GM19025 (cell line): ENCODE data around the gene MED13.
"Not testable (repeated sequence)": the region's sequence is repeated elsewhere in the genome, so short reads cannot be mapped to it uniquely, and the experiment has no call there.

Experiments
- ATAC-seq: cut with Tn5 transposase; IDR thresholded peaks from one replicate; pipeline ENCODE4 v1.9.1; 2021; ENCODE audit warnings: mild to moderate bottlenecking, low read depth, moderate library complexity; ENCODE audit not compliant: unreplicated experiment

The MED13 gene

DNA sequence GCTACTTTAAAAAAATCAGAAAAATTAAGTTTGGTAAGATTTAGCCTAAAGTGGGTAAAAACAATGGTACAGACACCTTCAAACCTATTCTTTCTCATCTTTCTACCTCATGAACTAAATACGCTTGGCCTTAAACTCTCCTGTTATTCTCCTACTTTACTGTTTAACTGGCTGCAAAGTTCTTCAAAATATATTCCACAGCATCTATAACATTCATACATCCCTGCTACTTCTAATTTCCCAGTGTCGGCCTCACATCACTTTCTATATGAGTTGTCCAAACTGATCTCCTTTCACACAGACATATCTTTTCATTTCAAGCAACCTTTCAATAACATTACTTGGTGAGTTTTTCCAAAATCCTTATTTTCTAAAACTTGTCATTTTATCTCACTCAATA is 64.0 kb downstream of the MED13 start:
- no peak for ATAC-seq

DNA sequence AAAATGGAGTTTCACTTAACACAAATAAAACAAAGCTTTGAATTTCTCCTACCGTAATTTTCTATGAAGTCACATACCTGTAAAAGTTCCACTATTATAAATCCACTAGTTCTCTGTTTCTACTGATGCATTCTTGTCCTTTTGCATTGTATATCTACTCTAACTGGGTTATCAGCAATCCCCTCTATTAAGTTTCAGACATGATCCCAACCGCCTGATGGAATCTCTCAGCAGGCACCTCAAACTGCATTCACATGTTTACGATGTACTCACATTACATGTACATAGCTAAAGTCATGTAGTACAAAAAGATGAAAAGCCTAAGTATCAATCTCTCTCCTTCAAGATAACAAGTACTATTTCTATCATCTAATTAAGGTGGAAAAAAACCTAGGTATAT is 64.9 kb downstream of the MED13 start:
- ATAC-seq = no peak

DNA sequence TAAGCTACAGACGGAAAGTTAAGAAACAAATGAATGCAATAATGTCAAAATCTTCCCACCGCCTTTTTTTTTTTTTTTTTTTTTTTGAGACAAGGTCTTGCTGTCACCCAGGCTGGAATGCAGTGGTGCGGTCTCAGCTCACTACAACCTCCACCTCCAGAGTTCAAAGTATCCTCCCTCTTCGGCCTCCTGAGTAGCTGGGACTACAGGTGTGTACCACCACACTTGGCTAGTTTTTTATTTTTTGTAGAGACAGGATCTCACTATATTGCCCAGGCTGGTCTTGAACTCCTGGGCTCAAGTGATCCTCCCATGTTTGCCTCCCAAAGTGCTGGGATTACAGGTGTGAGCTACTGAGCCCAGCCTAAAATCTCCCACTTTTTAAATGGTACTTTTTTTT is 66.5 kb downstream of the MED13 start:
- not testable (repeated sequence) for ATAC-seq

DNA sequence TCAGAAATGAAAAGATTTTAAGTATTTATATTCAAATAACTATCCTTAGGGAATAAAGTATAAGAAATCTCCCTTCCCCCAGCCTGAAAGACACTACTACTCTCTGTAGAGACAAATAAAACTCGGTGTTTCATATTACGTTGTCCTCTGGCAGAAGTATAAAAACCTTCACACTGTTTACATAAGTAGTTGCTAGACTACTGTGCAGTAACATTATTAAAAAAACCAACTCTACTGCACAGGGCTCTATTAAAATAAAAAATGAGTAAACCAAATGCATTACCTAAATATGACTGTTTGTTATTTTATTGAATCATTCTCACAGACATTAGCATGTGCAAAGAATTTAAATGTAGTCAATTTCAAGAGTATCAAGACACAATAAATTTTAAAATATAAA is 67.4 kb downstream of the MED13 start:
- no peak for ATAC-seq

DNA sequence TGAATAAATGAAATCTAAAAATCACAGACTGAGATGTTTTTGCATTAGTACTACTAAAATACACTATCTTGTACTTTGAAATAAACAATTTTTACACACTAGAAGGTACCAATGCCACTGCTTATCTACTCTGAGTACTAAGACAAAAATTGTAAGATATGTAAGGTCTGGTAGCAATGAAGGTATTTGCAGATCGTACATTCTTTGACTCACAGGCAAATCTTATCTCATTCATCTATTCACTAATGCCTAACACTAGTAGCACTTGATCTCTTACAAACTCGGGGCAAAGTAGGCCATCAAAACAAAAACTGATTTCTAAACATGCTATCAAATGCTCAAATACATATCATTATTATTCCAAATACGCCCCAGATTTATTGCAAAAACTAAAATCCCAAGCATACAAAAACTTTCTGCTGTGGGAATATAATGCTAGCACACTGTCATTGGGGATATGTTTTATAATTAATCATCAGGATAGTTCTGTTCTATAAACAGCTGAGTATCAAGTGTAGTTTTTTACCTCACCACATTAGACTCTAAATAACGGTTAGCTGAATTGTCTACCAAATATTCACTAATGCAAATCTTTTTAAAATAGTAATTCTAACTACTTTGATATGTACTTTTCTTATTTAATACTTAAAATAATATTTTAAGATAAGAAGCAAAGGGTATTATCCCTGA is 68.0 kb downstream of the MED13 start:
- no peak for ATAC-seq

DNA sequence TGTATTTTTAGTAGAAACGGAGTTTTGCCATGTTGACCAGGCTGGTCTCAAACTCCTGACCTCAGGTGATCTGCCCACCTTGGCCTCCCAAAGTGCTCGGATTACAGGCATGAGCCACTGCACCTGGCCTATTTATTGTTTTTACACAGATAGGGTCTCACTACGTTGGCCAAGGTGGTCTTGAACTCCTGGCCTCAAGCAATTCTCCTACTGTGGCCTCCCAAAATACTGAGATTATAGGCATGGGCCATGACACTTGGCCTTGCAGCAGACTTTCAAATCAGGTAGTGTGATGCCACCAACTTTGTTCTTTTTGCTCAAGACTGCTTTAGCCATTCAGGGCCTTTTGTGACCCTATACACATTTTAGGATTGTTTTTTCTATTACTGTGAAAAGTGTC is 75.6 kb downstream of the MED13 start:
- ATAC-seq = no peak

DNA sequence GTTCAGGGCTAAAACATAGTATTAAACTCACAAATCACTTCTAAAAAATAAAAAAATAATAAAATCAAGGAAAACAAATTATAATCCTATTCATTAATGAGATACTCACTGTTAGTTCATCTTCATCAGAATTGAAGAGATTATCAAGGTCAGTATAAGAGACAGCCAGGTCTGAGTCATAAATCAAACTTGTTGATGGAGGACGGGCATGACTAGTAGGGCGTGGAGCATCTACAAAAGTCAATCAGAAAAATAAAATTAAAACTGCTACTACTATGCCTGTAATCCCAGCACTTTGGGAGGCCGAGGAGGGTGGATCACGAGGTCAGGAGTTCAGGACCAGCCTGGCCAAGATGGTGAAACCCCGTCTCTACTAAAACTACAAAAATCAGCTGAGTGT is 78.2 kb downstream of the MED13 start:
- ATAC-seq = no peak

DNA sequence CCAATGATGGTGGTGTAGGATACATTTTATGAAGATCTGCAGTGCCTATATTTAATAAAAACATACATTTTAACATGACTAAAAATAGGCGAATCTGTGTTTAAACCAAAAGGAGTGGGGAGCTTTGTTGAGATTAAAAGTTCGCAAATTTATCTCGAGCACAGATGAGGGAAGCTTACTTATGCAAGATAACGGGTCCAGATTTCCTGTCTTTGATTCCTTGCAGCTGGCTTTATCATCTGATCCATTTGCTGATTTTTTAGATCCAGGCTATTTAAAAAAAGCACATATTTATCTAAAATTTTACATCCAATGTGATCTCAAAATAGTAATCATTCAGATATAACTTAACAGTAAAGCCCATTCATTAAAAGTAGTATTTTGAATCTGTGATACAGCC is 80.3 kb downstream of the MED13 start:
- ATAC-seq = no peak

DNA sequence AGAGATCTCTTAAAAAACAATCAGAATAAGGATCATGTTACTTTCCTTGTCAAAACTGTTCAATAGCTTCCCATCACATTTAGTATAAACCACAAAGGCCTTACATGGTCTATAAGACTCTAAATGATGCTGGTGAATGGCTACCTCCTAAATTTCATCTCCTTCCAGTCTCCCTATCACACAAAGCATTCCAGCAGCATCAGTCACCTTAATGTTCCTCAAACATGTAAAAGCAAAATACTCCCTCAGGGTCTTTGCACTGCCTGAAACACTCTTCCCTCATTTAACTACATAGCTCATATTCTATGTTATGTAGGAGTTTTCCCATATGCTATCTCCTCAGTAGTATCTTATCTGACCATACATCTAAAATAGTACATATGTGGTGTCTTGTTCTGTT is 83.8 kb downstream of the MED13 start:
- ATAC-seq = no peak

DNA sequence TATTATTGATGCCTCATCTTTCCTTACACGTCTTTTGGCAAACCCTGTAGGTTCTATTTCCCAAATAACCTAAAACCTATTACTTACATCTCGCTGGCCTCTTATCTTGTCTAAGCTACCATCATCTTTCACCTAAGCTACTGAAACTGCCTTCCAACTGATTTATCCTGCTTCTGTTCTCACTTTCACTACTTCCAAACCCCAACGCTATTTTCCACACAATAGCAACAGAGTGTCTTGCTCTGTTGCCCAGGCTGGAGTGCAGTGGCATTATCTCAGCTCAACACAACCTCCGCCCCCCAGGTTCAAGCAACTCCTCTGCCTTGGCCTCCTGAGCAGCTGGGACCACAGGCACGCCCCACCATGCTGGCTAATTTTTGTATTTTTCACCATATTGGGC is 84.5 kb downstream of the MED13 start:
- ATAC-seq = no peak

DNA sequence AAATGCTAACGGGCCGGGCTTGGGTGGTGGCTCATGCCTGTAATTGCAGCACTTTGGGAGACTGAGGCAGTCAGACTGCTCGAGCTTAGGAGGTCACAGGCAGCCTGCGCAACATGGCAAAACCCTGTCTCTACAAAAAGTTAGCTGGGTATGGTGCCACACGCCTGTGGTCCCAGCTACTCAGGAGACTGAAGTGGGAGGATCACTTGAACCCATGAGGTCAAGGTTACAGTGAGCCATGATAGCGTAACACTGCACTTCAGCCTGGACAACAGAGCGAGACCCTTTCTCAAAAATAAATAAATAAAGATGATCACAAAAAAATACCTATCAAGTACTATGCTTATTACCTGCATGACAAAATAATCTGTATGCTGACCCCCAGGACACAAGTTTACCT is 91.0 kb downstream of the MED13 start:
- no peak for ATAC-seq

DNA sequence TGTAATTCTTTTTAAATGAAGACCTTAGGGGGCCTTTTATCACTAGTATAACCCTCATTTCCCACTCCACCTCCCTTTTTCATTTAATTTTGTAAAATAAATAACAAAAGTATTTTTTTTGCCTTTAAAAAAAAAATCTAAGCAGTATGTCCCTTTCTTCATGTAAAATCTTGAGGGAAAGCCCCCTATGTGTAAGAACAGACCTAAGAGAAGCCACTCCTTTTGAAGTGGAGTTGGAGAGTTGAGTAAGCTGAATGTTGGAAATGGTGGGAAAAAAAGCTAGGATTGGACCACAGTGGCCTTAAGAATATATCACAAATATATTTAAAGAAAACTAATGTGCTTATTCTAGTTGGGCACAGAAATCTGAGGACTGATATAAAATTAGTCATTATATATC is 92.8 kb downstream of the MED13 start:
- ATAC-seq = no peak

DNA sequence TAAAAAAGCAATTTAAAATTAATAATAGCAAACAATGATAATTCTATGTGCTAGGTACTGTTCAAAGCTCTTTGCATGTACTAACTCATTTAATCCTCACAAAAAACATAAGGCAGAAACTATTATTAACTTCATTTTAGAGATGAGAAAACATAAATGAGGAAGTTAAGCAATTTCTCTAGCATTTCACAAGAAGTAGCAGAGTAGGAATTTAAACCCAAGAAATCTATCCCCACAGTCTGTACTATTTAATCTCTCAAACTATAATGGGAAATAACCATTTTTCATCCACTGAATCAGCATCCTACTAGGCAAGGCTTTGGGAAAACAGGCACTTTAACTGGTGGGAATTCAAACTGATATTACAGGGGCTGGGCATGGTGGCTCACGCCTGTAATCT is 95.0 kb downstream of the MED13 start:
- no peak for ATAC-seq

DNA sequence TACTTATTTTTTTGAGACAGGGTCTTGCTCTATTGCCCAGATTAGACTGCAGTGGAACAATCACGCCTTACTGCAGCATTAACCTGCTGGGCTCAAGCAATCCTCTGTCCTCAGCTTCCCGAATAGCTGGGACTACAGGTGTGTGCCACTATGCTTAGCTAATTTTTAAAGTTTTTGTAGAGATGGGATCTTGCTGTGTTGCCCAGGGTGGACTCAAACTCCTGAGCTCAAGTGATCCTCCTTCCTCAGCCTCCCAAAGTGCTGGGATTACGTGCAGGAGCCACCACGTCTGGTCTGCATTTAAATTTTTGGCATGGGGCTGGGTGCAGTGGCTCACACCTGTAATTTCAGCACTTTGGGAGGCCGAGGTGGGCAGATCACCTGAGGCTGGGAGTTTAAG is 96.3 kb downstream of the MED13 start:
- ATAC-seq = no peak

DNA sequence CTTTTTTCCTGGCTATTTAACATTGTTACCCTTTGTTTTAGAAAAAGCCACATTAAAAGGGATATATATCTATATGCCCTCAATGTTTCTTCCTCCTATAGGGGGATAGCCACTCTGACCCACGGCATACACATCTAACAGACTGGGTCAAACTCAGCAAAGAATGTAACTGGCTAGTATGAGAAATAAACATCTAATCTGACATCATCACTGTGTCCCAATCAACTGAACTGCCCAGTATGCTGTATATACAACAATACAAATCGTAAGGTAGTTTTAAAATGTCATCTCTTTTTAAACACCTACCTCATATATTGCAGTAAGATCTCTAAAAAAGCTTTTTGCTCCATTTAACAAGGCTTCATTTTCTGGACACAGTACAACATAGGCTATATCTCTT is 97.3 kb downstream of the MED13 start:
- ATAC-seq = no peak

DNA sequence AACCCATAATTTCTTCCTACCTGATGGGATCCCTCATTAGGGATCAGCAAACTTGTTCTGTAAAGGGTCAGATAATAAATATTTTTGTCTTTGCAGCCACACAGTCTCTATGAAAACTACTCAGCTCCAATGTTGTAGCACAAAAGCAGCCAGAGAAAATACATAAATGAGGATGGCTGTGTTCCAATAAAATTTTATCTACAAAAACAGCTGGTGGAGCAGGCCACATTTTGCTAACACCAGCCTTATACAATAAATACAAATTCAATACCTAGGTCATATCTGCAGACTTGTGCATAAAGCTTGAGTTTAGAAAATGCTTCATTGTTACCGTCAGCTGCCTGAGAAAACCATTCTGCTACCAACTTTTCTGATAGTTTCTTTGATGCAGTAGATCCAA is 98.9 kb downstream of the MED13 start:
- ATAC-seq = no peak

DNA sequence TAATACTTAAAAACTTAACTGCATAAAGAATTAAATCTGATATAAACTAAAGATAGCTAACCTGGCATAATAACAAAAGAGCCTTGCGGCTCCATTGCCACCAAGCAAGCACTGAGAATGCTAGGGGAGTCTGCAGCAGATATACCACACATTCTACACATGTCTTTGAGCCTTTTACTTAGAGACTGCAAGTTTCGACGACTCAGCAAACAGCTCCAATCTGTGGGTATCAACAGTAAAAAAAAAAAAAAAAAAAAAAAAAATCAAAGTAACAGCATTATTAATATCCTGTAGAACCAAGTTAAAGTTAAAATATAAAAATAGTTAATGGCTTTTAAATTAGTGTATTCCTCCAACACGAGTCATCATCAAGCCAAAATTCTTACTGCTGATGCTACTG is 109.5 kb downstream of the MED13 start:
- no peak for ATAC-seq

DNA sequence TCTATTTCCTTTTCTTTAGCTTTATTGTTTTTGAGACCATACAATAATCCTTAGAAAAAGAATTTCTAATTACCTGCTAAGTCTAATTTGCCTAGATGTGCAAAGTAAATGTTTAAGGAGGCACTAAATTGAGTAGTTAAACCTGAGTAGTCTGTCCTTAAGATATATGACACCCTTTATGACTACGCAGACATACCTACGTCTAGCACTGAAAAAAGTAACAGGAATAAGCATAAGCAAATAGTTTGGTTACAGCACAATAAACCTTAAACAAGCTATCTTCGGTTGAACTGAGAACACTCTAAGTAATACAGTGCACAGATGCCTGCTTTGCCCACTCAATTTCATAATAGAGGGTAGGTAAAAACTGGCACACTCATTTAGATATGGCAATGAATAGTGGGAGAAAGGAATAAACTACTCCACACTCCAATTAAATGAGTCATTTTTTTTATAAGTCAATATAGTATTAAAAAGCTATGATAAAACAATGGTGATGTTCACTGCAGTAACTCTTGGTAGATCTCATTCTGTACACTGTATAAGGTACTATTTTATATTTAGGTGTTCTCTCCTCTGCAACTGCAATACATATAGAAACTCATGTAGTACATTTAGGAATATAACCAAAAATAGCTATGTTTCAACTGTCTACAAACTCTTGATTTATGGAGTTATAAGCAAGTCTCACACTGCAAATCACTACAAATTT is 117.6 kb downstream of the MED13 start:
- ATAC-seq = no peak

DNA sequence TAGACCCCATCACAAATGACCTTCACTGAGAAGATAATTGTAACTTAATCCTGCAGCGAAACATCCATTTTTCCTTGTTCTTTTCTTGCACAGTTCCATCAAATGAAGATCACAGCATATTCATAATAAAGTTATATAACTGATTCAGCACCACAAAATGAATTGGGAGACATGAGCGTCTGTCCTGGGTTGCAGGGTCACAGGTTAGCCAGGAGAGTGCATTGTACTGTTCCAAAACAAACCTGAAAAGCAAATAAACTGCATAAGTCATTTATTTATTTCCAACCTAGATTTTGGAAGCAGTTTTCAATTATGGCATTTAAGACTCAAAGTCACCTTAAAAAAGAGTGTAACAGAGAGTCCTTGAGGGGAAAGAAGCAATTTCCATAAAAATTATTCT is 118.7 kb downstream of the MED13 start:
- no peak for ATAC-seq

DNA sequence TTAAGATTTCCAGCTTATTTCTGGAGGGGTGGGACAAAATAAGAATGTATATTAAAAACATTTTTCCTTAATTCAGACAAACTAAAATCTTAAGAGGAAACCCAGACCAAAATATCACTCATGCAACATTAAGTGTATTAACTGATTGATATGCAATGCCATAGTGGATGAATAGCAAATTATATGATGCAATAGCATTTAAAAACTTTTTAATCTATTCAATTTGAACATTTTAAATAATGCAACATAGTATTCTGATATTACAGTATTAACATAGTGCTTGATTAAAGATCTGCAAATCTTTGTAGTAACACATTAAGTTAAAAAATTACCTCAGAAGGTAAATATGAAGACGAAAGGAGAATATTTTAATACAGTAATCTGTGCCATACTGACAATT is 122.0 kb downstream of the MED13 start:
- ATAC-seq = no peak

DNA sequence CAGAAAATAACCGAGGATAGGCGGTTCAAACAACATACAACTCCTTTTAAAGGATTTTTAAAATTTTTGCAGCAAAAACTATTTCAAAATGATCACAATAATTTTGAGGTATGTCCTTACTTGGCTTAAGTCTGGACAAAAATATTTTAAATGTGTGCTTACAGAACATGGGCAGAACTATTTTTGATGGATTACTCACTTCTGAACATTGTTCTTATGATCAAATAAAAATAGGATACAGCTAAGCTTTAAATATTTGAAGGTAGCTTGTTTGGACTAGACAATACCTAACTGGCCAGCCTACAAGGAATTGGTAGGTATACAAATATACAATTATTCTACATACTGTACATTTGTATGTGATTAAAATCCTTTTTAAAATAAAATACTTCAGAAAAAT is 123.0 kb downstream of the MED13 start:
- ATAC-seq = no peak

DNA sequence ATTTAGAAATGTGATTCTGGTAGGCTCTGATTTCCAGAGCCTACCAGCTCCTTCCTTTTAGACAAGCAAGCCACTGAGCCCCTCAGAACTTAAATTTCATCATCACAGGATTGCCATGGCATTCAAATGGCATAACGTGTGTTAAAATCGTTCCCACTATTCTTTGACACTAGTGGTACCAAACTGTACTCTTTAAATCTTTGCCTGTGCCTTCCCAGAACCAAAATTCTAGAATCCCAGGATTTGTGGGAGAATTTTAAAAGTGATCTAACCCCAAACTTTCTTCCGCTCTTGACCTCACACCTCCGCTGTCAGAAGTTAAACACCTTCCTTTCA is 137.0 kb downstream of the MED13 start:
- no peak for ATAC-seq
